HG02885 (cell line): ENCODE data around the gene TSPAN11.
A peak's percentile ranks its signal among the peaks of the same experiment; 100 is the strongest.

Experiments used
- ATAC-seq: cut with Tn5 transposase; IDR thresholded peaks from one replicate; pipeline ENCODE4 v1.9.1; 2021; ENCODE audit warnings: mild to moderate bottlenecking; ENCODE audit not compliant: unreplicated experiment, poor library complexity

TSPAN11 gene

GRCh38 chr12:30909349-30910037 lies 17.1 kb upstream of the TSPAN11 start:
- no peak for ATAC-seq

DNA sequence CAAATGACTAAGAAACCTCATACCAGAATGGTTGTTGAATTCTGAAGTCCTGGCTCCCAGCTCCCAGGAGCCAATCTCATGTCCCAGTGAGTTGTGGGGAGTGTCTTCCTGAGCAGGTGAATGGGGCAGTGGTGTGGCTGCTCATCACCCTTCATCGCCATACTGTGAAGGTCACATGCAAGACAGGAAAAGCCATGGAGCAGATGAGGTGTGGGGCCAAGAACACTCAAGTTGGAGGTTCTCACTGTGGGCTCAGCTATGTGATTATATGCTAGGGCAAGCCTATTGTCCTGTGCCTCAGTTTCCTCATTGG lies 16.6 kb upstream of the TSPAN11 start:
- ATAC-seq = no peak

DNA sequence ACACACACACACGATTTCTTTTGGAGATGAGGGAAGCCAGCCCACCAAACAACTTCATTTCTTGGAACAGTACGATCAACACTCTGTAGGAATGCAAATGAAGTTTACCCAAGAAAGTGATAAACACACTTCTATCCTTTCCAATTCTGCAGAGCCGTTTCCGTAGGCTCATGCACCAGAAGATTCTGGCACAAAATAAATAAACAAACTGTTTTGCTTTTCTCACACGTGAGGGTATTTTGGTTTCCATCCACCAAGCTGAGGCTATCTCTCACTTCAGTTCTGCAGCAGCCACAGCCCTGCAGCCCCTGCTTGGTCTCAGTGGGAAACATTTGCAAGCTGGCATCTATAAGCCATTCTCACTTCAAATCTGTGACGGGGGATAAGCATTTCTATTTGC lies 15.3 kb upstream of the TSPAN11 start:
- ATAC-seq = no peak

GRCh38 chr12:30913323-30913722 lies 13.2 kb upstream of the TSPAN11 start:
- ATAC-seq = peak; percentile 72

DNA sequence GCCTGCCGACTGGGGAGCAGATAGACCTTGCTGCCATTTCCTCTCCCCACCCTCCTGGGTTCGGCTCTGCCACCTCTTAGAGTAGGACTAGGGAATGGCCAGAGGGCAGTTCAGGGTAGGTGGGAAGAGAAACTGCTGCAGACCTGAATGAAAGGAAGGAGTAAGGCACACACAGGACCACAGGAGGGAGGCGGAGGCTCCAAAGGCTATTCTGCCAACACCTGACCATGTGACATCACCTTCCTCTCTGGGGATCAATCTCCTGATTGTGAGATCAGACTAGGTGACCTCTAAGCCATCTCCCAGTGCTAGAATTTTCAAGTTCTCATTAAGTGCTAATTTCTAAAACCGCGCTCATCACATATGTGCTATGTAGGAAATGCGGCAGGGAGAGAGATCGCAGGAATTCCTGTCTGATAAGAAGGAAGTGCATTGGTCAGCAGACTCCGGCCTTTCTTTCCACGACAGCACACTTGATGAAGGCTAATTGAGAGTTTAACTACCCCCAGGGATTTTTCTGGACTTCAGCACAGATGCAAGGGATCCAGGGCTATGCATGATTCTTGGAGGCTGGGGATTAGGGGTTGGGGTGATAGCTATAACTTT lies 11.5 kb upstream of the TSPAN11 start:
- ATAC-seq = no peak

GRCh38 chr12:30923057-30923456 lies 3.5 kb upstream of the TSPAN11 start:
- ATAC-seq = no peak

DNA sequence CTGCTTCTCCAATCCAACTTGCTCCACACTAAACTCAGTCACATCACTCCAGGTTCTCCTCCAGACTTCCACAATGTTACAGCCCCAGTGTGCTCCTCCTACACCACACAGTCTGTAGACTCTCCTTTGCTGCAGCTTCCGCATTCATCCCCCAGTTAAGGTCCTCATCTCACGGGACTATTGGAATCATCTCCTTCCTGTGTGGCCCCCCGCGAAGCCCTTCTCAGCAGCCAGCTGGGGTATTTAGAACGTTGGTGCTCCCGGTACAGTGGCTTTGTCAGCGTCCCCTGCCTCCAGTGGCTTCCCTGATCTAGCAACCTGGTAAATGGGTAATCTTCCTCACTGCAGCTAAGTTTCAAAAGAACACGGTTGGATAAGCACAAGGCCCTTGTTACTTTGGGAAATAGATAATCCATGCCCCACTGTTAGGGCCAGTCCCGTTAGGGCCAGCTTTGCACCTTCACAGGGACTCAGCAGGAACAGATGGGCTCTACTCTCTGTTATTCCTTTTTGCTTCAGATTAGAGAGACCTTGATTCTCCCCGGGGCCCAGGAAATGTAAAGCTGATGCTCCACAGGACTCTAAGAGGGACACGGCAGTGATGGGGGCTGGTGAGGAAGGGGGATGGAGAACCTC lies 823 bp upstream of the TSPAN11 start:
- peak; percentile 10 for ATAC-seq

DNA sequence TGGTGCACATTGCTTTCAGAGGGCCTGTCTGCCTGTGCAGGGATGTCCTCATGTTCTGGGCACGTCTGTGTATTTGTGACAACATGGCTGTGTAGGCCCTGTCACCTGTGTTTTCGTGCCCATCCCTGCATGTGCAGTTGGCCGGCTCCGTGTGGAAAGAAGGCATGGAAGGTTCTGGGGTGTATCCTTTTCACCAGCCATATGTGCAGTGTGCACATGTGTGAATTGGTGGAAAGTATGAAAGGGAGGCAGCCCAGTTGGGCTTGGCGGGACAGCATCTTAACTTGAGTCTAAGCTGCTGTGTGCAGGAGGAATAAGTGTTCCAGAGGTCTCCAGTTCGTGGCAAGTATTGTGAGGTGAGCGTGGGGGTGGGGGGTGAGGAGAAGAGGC lies 669 bp downstream of the TSPAN11 start:
- no peak for ATAC-seq

DNA sequence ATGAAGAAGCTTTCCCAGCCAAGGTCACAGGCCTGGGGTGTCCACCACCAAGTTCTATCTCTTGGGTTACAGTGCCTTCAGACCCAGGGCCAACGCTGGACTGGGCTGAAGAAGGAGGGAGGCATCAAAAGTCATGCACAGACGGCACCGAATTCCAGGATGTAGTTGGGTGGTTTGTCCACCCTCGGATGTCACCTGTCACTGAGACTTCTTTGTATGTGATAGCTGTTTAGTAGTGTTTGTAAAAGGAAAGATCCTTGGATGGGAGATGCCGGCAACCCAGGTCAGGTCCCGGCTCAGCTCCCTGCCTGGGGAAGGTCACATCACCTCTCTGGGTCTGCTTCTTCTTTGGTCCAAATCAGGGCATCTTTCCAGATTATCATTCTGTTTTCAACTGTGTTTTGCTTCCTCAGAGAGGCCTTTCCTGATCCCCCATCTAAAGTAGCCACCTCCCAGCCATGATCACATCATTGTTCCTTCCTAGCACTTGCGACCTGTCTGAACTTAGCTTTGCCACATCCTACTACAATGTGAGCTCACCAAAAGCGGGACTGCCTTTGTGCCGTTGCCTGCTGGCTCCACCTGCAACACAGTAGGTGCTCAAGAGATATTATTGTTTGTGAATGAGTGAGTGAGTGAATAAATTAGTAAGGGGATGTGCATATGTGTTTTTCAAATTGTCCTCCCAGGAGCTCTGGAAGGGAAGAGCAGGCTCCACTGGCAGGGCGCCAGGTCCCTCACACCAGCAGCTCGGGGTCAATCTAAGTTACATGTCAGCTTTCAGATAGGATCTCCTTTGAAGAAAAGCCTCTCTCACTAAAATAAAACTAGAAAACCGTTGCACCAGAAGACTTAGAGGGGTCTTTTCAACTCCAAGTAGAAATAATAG lies 2.1 kb downstream of the TSPAN11 start:
- no peak for ATAC-seq

- no peak for ATAC-seq
Measured at GRCh38 chr12:30930238-30930637, 3.7 kb downstream of the TSPAN11 start.

GRCh38 chr12:30930641-30931040 lies 4.1 kb downstream of the TSPAN11 start:
- ATAC-seq = no peak

- no peak for ATAC-seq
Measured at GRCh38 chr12:30932881-30933280, 6.3 kb downstream of the TSPAN11 start.

- no peak for ATAC-seq
Measured at GRCh38 chr12:30934811-30935210, 8.3 kb downstream of the TSPAN11 start.

DNA sequence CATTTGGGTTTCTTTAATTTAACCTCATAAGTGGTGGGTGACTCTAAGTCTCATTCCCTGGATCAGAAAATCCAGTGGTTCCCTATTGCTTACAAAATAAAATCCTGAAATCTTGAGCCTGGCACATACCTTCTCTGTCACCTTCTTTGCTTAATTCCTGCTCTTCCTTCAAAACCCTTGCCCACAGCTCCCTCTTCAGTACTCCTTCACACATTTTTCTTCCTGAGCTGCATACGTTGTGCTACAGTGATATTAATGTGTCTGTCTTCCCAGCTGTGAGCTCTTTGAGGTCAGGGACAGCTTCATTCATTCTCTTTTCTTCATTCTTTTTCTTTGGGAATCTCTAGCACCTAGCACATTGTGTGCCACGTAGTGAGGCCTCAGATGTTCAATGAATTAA lies 9.5 kb downstream of the TSPAN11 start:
- ATAC-seq = no peak

DNA sequence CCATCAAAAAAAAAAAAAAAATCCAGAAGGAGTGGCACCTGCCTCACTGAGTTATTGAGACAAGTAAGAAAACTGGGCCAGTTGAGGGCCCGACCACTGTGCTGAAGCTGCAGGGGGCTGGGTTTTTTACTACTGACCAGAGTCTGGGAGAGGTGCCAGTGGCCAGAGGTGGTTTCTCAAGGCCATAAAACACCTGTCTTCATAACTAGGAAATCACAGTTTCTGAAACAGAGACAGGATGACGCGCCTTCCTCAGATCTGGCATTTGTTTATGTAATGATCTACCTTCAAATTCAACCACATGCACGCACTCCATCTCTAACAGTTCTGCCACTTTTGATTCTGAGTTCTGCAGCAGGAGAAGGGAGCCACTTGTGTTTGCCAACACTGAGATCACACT lies 12.7 kb downstream of the TSPAN11 start:
- no peak for ATAC-seq

DNA sequence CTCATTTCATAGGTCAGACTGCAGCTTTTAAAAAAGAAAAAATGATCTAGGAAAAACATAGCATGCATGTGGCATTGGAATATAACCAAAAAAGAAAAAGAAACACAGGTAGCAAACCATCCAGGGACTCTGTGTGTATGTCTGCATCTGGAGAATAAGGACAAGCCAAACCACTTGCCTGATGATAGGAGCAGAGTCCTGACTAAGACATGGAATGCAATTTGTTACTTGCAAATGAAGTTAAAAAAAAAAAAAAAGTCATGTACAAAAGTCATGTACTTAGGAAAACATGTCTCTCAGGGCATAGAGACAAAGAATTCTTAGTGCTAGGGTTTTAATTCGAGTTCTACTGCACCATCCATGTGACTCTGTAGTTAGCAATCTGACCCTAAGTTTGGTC lies 15.9 kb downstream of the TSPAN11 start:
- ATAC-seq = no peak

GRCh38 chr12:30942936-30943335 lies 16.4 kb downstream of the TSPAN11 start:
- ATAC-seq = no peak

DNA sequence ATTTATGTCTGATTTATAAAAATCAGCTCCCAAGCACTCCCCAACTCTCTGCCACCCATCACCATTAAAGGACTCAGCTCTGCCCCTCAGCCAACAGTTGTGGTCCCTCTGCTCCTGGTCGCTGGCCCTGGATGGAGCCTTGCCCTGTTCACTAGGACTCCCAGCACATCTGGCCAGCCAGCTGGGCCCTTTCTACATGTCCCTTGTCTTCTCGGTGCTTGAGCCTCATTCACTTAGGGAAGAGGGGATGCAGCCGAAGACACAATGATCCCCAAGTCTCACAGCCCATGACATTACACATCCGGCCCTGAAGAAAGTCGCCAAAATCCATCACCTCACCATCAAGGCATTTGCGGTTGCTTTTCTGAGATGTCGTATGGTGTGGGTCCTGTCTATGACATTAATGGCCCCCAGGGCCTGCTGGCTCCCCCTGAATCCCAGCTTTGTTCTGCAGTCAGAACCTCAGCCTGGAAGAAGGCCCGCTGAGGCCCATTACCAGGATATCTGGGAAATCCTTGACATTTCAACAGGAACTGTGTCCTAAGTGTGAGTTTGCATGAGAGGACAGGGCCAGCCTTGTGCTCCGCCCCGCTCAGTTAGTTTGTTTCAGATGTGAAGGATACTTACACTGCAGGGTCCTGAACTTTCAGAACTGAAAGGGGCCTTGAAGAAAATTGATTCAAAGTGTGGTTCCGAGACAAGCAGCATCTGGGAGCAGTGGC lies 19.1 kb downstream of the TSPAN11 start:
- no peak for ATAC-seq

- ATAC-seq = no peak
Measured at GRCh38 chr12:30952015-30952414, 25.5 kb downstream of the TSPAN11 start.

GRCh38 chr12:30953257-30953656 lies 26.7 kb downstream of the TSPAN11 start:
- no peak for ATAC-seq
